GM19467 (cell line): Measurements from ENCODE around the gene ATXN7.

Experiments used
- ATAC-seq: cut with Tn5 transposase; IDR thresholded peaks from one replicate; pipeline ENCODE4 v1.9.1; 2021; ENCODE audit warnings: mild to moderate bottlenecking, moderate library complexity; ENCODE audit not compliant: unreplicated experiment

ATXN7 gene

DNA sequence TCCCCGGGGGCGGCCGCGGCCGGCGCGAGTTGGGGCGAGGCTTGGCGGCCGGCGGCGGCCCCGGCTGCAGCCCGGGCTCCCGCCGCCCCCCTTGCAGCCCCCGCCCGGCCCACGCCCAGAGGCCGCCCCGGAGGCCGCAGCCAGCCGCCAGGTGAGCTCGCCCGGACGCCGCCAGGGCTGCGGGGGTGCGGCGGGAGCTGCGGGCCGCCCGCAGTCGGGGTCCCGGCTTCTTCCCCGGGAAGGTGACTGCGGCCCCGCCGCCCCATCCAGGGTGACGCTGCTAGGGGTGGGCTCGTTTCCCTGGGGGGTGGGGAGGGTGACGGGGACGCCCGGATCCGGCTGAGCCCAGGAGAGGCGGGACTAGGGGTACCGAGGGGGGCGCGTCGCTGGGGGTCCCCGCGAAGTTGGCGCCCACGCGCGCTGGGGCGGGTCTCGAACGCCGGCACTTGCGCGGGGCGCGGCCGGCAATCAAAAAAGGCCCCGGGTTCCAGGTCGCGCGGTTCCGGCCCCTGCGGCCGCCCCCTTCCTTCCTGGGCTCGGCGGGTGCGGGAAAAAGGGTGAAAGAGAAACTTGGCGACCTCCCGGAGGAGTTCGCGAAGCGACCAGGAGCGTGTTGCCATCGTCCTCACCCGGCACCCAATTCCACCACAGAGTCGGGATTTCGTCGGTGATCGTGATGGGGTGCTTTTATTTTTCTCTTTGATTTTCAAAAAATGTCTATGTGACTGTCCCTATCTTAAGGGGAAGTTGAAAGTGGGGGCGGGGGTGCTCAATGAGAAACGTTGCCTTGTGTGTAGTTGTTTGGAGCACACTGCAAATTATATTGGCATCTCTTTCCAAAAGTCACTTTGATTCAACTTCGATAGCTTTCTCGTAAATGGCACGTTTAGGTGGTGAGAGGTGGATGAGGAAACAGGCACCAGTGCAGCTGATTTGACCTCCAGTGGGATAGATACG lies 619 bp downstream of the ATXN7 start:
- peak; percentile 46 for ATAC-seq

DNA sequence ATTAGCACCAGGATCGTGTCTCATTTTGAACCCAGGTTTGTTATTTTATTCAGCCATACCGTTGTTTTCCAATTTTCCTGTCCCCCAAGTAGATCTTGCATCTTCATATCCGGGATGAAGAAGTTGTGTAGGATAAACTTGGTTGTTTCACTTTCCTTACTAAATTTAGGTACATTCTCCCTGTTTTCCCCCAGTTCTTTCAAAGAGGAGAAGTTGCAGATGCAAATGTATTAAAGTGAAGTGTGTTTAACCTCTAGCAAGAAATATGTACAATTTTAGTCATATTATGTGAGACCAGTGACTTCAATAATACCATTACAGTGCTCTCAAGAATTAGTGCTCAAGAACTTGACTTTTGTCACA lies 1.3 kb downstream of the ATXN7 start:
- no peak for ATAC-seq

DNA sequence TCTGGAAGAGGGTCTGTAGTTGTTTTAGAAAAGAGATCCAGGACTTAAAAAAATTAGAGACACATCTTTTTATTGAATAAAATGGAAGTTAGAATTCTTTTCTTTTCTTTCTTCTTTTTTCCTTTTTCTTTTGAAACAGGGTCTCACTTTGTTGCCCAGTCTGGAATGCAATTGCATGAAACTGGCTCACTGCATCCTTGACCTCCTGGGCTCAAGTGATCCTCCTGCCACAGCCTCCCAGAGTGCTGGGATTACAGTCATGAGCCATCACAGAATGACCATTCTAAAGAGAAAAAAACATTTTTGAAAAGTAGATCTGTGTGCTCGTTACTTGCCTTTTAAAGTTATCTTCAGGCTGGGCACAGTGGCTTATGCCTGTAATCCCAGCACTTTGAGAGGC lies 3.6 kb downstream of the ATXN7 start:
- no peak for ATAC-seq

GRCh38 chr3:63869940-63870614 lies 6.4 kb downstream of the ATXN7 start:
- no peak for ATAC-seq

DNA sequence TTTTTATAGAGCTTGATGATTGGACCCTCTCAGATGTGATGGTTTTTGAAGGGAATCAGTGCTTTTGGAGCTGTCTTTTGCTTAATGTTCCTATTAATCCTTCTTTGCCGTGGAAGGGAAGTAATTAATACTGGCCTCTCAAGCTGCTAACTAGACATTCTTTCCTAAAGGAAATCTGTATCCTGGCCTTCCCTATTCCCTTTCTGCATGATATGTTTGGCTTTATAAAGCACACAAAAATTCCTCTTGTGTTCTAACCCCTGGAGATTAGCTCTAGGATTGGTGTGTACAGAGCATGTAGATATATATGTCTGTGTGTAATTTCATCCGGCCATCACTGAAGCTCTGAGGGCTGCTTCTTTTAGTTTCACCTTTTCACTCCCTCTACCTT lies 6.9 kb downstream of the ATXN7 start:
- ATAC-seq = no peak

- no peak for ATAC-seq
Measured at GRCh38 chr3:63872135-63872924, 8.7 kb downstream of the ATXN7 start.

GRCh38 chr3:63874769-63875168 lies 11.1 kb downstream of the ATXN7 start:
- no peak for ATAC-seq

- ATAC-seq = no peak
Measured at GRCh38 chr3:63875510-63875909, 11.8 kb downstream of the ATXN7 start.

- ATAC-seq = no peak
Measured at GRCh38 chr3:63876260-63876659, 12.6 kb downstream of the ATXN7 start.

- no peak for ATAC-seq
Measured at GRCh38 chr3:63877737-63878393, 14.2 kb downstream of the ATXN7 start.

GRCh38 chr3:63878394-63879060 lies 14.9 kb downstream of the ATXN7 start:
- no peak for ATAC-seq

GRCh38 chr3:63880653-63881052 lies 17.0 kb downstream of the ATXN7 start:
- ATAC-seq = no peak

DNA sequence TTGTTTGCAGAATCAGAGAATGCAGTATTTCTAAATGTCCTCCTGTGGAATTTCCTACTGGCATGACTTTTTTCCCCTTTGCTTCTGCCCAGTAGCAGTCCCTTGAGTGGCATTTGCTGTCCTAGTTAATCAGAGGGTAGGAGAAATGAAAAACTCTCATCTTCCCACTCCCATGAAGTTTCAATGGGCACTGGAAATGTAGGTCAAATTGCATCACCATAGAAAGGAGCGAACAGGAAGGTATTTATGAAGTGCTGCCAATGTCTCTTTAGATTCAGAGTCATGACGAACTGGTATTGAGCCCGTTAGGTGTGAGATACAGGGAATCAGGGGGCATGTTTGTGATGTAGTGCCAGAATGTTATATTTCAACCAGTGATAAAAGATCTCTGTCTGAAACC lies 23.2 kb downstream of the ATXN7 start:
- no peak for ATAC-seq

DNA sequence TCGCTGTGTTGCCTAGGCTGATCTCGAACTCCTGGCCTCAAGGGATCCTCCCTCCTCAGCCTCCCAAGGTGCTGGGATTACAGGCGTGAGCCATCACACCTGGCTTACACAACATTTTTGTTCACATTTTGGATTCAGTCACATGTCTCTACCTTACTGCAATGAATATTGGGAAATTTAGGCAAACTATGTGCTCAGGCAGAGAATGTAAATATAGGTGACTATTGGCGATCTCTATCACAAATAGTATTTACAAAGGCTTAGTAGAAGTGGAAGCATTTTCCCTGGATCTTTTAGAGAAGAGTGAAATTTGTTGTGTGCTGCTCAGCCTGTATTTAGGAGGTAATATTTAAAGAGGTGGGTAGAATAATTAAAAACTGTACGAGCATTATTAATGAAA lies 27.9 kb downstream of the ATXN7 start:
- ATAC-seq = no peak

- ATAC-seq = no peak
Measured at GRCh38 chr3:63892773-63893352, 29.2 kb downstream of the ATXN7 start.

DNA sequence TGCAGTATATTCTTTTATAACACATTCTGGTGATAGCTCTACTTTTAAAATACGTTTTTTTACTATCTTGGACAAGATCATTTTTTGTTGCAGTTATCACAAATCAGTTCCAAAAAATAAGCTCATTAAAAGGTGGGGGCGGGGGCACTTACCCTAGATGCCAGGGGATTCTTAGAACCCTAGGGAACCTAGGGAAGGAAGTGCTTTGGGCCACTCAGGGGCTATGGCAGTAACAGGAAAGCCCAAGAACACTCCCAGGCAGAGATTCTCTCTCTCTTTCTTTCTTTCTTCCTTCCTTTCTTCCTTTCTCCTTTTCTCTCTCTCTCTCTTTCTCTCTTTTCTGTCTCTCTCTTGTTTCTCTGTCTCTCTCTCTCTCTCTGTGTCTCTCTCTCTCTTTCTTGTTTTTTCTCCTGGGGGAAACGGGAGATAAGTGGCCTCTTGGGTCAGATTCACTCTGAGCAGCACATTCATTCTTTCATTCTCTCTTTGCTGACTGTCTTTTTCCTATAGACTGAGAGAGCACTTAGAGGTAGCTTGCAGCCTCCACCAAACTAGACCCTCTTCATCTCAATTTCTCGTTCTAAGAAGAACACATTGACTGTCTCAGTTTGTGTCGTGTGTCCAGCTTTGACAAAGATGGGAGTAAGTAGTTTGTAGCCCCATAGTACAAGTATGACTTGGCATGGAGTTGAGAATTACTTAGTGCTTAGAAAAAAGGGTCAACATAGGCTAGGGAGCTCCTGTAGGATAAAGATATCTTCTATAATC lies 31.9 kb downstream of the ATXN7 start:
- ATAC-seq = no peak

DNA sequence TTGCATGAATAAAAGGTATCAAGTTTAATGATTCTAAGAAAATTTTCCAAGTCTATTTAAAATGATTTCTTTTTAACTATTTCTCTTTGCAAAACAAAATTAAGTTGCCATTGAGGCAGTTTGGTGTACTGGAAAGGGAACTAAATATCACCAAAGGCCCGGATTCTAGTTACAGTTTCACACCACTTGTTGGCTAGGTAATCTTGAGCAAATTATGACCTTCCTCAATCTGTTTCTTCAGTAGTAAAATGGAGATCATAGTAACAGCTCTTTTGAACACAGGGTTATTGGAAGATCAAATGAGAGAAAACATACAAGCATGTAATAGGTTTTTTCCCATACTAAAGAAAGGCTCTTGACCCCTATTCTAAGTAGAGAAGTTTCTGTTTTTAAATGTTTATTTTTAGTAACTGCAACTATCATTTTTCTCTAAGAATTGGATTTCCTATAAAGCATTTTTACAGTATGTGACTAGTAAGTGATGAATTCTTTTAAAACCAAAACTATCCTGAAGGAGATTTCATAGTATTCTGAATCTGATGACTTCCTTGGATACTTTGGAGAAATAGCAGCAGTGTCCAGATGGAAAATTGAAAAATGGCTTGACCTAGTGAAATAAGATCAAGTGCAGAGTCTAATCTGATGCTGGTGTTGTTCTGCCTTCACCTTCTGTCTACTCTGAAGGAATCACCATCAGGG lies 32.8 kb downstream of the ATXN7 start:
- ATAC-seq = peak; percentile 55

- ATAC-seq = no peak
Measured at GRCh38 chr3:63900010-63900409, 36.3 kb downstream of the ATXN7 start.

GRCh38 chr3:63900459-63900858 lies 36.8 kb downstream of the ATXN7 start:
- ATAC-seq = no peak
